Natural killer cell (primary cell): ENCODE results near the gene TRIM24. TPM values are rescaled to one million over a fixed set of nuclear protein-coding genes. Genes with fewer than 3 reads are reported as not detected.

Experiments
- ATAC-seq, 3 donors: fragments of 150-1000 bp in 2 of 3; fragments of 200-7000 bp in 1 of 3; cut with Tn5 transposase; 1 replicate in 1 of 3; 2 replicates in 2 of 3; pipeline ENCODE4 v1.10.0; 2021; ENCODE audit warnings: mild to moderate bottlenecking in 2 of 3, moderate library complexity in 2 of 3
- DNase-seq, 2 donors: peaks; one replicate each; pipeline versions ENCODE4 v3.0.0 to v3.0.0-alpha.2; 2013 to 2021; ENCODE audit warnings: mixed read lengths in 1 of 2
- H3K27ac ChIP-seq: one replicate; pipeline ENCODE4 v1.5.1; 2013; ENCODE audit warnings: mild to moderate bottlenecking, low read length
- H3K27me3 ChIP-seq: one replicate; pipeline ENCODE4 v1.6.1; 2013; ENCODE audit warnings: low read length; ENCODE audit not compliant: control insufficient read depth, insufficient read depth
- H3K36me3 ChIP-seq: one replicate; pipeline ENCODE4 v1.6.1; 2013; ENCODE audit warnings: low read length; ENCODE audit not compliant: control insufficient read depth, insufficient read depth
- H3K4me1 ChIP-seq: one replicate; pipeline ENCODE4 v1.6.1; 2013; ENCODE audit warnings: low read length; ENCODE audit not compliant: control insufficient read depth, insufficient read depth
- H3K4me3 ChIP-seq: one replicate; pipeline ENCODE4 v1.5.1; 2013; ENCODE audit warnings: low read length
- H3K9me3 ChIP-seq: one replicate; pipeline ENCODE4 v1.6.1; 2013; ENCODE audit warnings: low read length; ENCODE audit not compliant: control insufficient read depth, insufficient read depth
- H3K27ac Mint-ChIP-seq, 2 donors: one replicate each; pipeline ENCODE4 v1.8.0; 2022; ENCODE audit warnings: mild to moderate bottlenecking in 2 of 2, mixed read lengths in 2 of 2, moderate library complexity in 1 of 2
- H3K27me3 Mint-ChIP-seq, 2 donors: one replicate each; pipeline ENCODE4 v1.8.0; 2022; ENCODE audit warnings: low read depth in 2 of 2, mixed read lengths in 2 of 2
- H3K36me3 Mint-ChIP-seq: one replicate; pipeline ENCODE4 v1.8.0; 2022; ENCODE audit warnings: mixed read lengths
- H3K4me1 Mint-ChIP-seq, 2 donors: one replicate each; pipeline ENCODE4 v1.8.0; 2022; ENCODE audit warnings: mixed read lengths in 2 of 2
- H3K4me3 Mint-ChIP-seq: one replicate; pipeline ENCODE4 v1.8.0; 2022; ENCODE audit warnings: mild to moderate bottlenecking, moderate library complexity, mixed read lengths
- H3K9me3 Mint-ChIP-seq, 2 donors: one replicate each; pipeline ENCODE4 v1.8.0; 2022; ENCODE audit warnings: mixed read lengths in 2 of 2
- CTCF ChIP-seq: fragments of 200-600 bp; IDR thresholded peaks from one replicate; pipeline ENCODE4 v1.8.0; 2022; ENCODE audit warnings: antibody characterized with exemption
- WGBS: methylation state at CpG from one replicate; pipeline ENCODE4 v1.1.7; 2013; ENCODE audit warnings: missing lambda C conversion rate; ENCODE audit not compliant: insufficient coverage; 5-methylcytosine and 5-hydroxymethylcytosine counted together
- intact Hi-C: fragments of 100-400 bp; cut with micrococcal nuclease; formaldehyde crosslinking; loops from one replicate; pipeline ENCODE4 v1.14.2; 2022
- total RNA-seq, 4 donors: library from RNA; stranded (reverse); fragments of 120-200 nt in 1 of 4; gene quantifications; one replicate each; pipeline versions ENCODE4 v1.2.3 to v1.2.4, GENCODE V29; 2013 to 2022

Gene TRIM24
- total RNA-seq, 3 donors from 2014 or later (not counting 1 experiment from before 2014, with no cell fraction given): 15.2 to 19.1 (median 18.9) TPM

- H3K27ac Mint-ChIP-seq: no peak overlapping the region
- no peak for ATAC-seq
- no peaks in the 10 kb centered on the region for H3K27me3 ChIP-seq
- no peaks in the 10 kb centered on the region for H3K4me1 ChIP-seq
- H3K27ac ChIP-seq: no peak overlapping the region
- H3K36me3 Mint-ChIP-seq: peaks cover 25% of the 10 kb centered on the region
- H3K36me3 ChIP-seq: peaks cover 38% of the 10 kb centered on the region
- H3K27me3 Mint-ChIP-seq: no peaks in the 10 kb centered on the region
- no peak for DNase-seq
- H3K4me3 Mint-ChIP-seq: no peak overlapping the region
- H3K4me3 ChIP-seq: no peak overlapping the region
- WGBS: 100% methylated on average over 3 of the region's 4 CpGs
- H3K4me1 Mint-ChIP-seq: no peaks in the 10 kb centered on the region
- H3K9me3 Mint-ChIP-seq: no peaks in the 10 kb centered on the region
- no peaks in the 10 kb centered on the region for H3K9me3 ChIP-seq
- intact Hi-C loops: no loop called here
- no peak for TF ChIP-seq CTCF
These were observed 60.7 kb downstream of the TRIM24 start for GRCh38 chr7:138520742-138521141.

GRCh38 chr7:138521837-138522461 lies 61.9 kb downstream of the TRIM24 start:
- Mint-ChIP-seq H3K36me3 (peaks cover 37% of the 10 kb centered on the region), H3K27me3 (no peaks in the 10 kb centered on the region), H3K27ac (no peak overlapping the region), H3K4me3 (no peak overlapping the region), H3K4me1 (no peaks in the 10 kb centered on the region), H3K9me3 (peaks cover 0 to 3% of the 10 kb centered on the region in 2 donors)
- no peak for ATAC-seq
- intact Hi-C loops: no loop called here
- Histone ChIP-seq H3K4me1 (no peaks in the 10 kb centered on the region), H3K9me3 (peaks cover 5% of the 10 kb centered on the region), H3K27me3 (no peaks in the 10 kb centered on the region), H3K4me3 (no peak overlapping the region), H3K27ac (no peak overlapping the region), H3K36me3 (peaks cover 44% of the 10 kb centered on the region)
- no peak for TF ChIP-seq CTCF
- DNase-seq: no peak
- 98% methylated on average over 5 of the region's 7 CpGs for WGBS

GRCh38 chr7:138524259-138524658 lies 64.2 kb downstream of the TRIM24 start:
- Histone ChIP-seq H3K4me3 (no peak overlapping the region), H3K4me1 (no peaks in the 10 kb centered on the region), H3K36me3 (peaks cover 49% of the 10 kb centered on the region), H3K9me3 (peaks cover 13% of the 10 kb centered on the region), H3K27ac (no peak overlapping the region), H3K27me3 (no peaks in the 10 kb centered on the region)
- WGBS: no CpG with 5 or more reads among the region's 2 CpGs
- Mint-ChIP-seq H3K4me3 (no peak overlapping the region), H3K27ac (no peak overlapping the region), H3K27me3 (no peaks in the 10 kb centered on the region), H3K4me1 (no peaks in the 10 kb centered on the region), H3K36me3 (peaks cover 48% of the 10 kb centered on the region), H3K9me3 (peaks cover 5 to 8% of the 10 kb centered on the region in 2 donors)
- TF ChIP-seq CTCF: no peak
- no peak for DNase-seq
- no peak for ATAC-seq
- intact Hi-C loops: no loop called here

- no peak for DNase-seq
- Histone ChIP-seq H3K27ac (no peak overlapping the region), H3K4me3 (no peak overlapping the region), H3K4me1 (no peaks in the 10 kb centered on the region), H3K36me3 (peaks cover 46% of the 10 kb centered on the region), H3K27me3 (no peaks in the 10 kb centered on the region), H3K9me3 (peaks cover 18% of the 10 kb centered on the region)
- Mint-ChIP-seq H3K4me3 (no peak overlapping the region), H3K9me3 (peaks cover 5 to 8% of the 10 kb centered on the region in 2 donors), H3K36me3 (peaks cover 36% of the 10 kb centered on the region), H3K27ac (no peak overlapping the region), H3K4me1 (no peaks in the 10 kb centered on the region), H3K27me3 (no peaks in the 10 kb centered on the region)
- no peak for ATAC-seq
- no peak for TF ChIP-seq CTCF
- intact Hi-C loops: no loop called here
- WGBS: 90% methylated on average over 2 of the region's 3 CpGs
These were observed 65.7 kb downstream of the TRIM24 start for GRCh38 chr7:138525757-138526156.
